Measurements from ENCODE around the gene KCNG3. TPM values are rescaled to one million over a fixed set of nuclear protein-coding genes. Genes with fewer than 3 reads are reported as not detected.

Gene KCNG3
- total RNA-seq, 5 donors from 2014 or later (not counting 1 experiment from before 2014, with no cell fraction given), result 0.09 to 0.25 (median 0.15) TPM; not detected in 2

- Histone ChIP-seq H3K27ac (ENCODE audit: low read length) (no peak overlapping the region), H3K36me3 (ENCODE audit: control insufficient read depth in 2 of 2, extremely low read depth in 1 of 2, insufficient read depth in 1 of 2, low read length in 1 of 2) (no peaks in the 10 kb centered on the region), H3K4me1 (ENCODE audit: control insufficient read depth in 1 of 2, extremely low read depth in 1 of 2, insufficient read depth in 2 of 2, low read length in 2 of 2) (no peaks in the 10 kb centered on the region), H3K27me3 (replicated peaks in 1 of 2; ENCODE audit: control insufficient read depth in 2 of 2, extremely low read depth in 1 of 2, insufficient read depth in 2 of 2, low read length in 1 of 2) (peaks cover 0 to 6% of the 10 kb centered on the region in 2 experiments), H3K9me3 (no peaks in the 10 kb centered on the region), H3K4me3 (ENCODE audit: control insufficient read depth in 1 of 2, extremely low read depth in 1 of 2, low read length in 1 of 2) (no peak overlapping the region)
- H3K9me3 Mint-ChIP-seq, result no peaks in the 10 kb centered on the region
- H3K27me3 Mint-ChIP-seq, result peaks cover 0 to 2% of the 10 kb centered on the region in 2 donors
- no peak overlapping the region for H3K4me3 Mint-ChIP-seq
- H3K4me1 Mint-ChIP-seq, result no peaks in the 10 kb centered on the region
- DNase-seq, result no peak
- WGBS (ENCODE audit: insufficient coverage), result 100% methylated on average over 1 of the region's 2 CpGs
- ChIA-PET POLR2A (interaction anchor here in 1 of 2 donors (0.6 kb wide), 1 partner anchor 12 kb away, joined by 8 read pairs; no protein-coding TSS in a partner anchor), CTCF (interaction anchor here (0.6 to 0.7 kb wide), 4 partner anchors 12 to 123 kb away, joined by 3 read pairs; no protein-coding TSS in a partner anchor)
- H3K27ac Mint-ChIP-seq, result no peak overlapping the region
- ATAC-seq (replicated peaks in 1 of 4), result no peak
- H3K36me3 Mint-ChIP-seq, result no peaks in the 10 kb centered on the region
Observed at GRCh38 chr2:42503291-42503690, 9.5 kb upstream of the KCNG3 start.

- Histone ChIP-seq H3K9me3 (no peaks in the 10 kb centered on the region), H3K4me1 (ENCODE audit: control insufficient read depth in 1 of 2, extremely low read depth in 1 of 2, insufficient read depth in 2 of 2, low read length in 2 of 2) (peaks cover 8 to 11% of the 10 kb centered on the region in 2 experiments), H3K4me3 (ENCODE audit: control insufficient read depth in 1 of 2, extremely low read depth in 1 of 2, low read length in 1 of 2) (no peak overlapping the region), H3K27ac (ENCODE audit: low read length) (no peak overlapping the region), H3K36me3 (ENCODE audit: control insufficient read depth in 2 of 2, extremely low read depth in 1 of 2, insufficient read depth in 1 of 2, low read length in 1 of 2) (no peaks in the 10 kb centered on the region), H3K27me3 (replicated peaks in 1 of 2; ENCODE audit: control insufficient read depth in 2 of 2, extremely low read depth in 1 of 2, insufficient read depth in 2 of 2, low read length in 1 of 2) (peaks cover 0 to 8% of the 10 kb centered on the region in 2 experiments)
- Mint-ChIP-seq H3K27me3 (peaks cover 3 to 8% of the 10 kb centered on the region in 2 donors), H3K9me3 (no peaks in the 10 kb centered on the region), H3K36me3 (no peaks in the 10 kb centered on the region), H3K4me1 (peaks cover 6 to 8% (median 7%) of the 10 kb centered on the region in 3 donors), H3K27ac (no peak overlapping the region), H3K4me3 (no peak overlapping the region)
- CTCF ChIA-PET, result interaction anchor here (0.7 to 1.7 kb wide), 4 partner anchors 9 to 165 kb away, joined by 3 to 9 read pairs (median 4); no protein-coding TSS in a partner anchor
- ATAC-seq (replicated peaks in 1 of 4) (no peak), DNase-seq (no peak)
- POLR2A ChIA-PET, result interaction anchor here in 1 of 2 donors (0.7 kb wide), 1 partner anchor 730 kb away, joined by 3 read pairs; no protein-coding TSS in a partner anchor
- no CpG with 5 or more reads among the region's 3 CpGs for WGBS (ENCODE audit: insufficient coverage)
Observed at GRCh38 chr2:42498497-42498896, 4.7 kb upstream of the KCNG3 start.

- 89% methylated on average over 3 of the region's 6 CpGs for WGBS (ENCODE audit: insufficient coverage)
- H3K36me3 ChIP-seq (ENCODE audit: control insufficient read depth in 2 of 2, extremely low read depth in 1 of 2, insufficient read depth in 1 of 2, low read length in 1 of 2), result no peaks in the 10 kb centered on the region
- Mint-ChIP-seq H3K27ac (no peak overlapping the region), H3K9me3 (no peaks in the 10 kb centered on the region), H3K27me3 (peaks cover 3 to 18% of the 10 kb centered on the region in 2 donors), H3K36me3 (no peaks in the 10 kb centered on the region), H3K4me3 (no peak overlapping the region), H3K4me1 (peaks cover 8 to 11% (median 8%) of the 10 kb centered on the region in 3 donors)
- H3K4me3 ChIP-seq (ENCODE audit: control insufficient read depth in 1 of 2, extremely low read depth in 1 of 2, low read length in 1 of 2), result no peak overlapping the region
- no peaks in the 10 kb centered on the region for H3K9me3 ChIP-seq
- CTCF ChIA-PET, result interaction anchor here in 1 of 2 donors (0.5 to 0.9 kb wide), 2 partner anchors 163 to 168 kb away, joined by 3 to 5 read pairs; no protein-coding TSS in a partner anchor
- no peak for ATAC-seq (replicated peaks in 1 of 4)
- peaks cover 12 to 17% of the 10 kb centered on the region in 2 experiments for H3K4me1 ChIP-seq (ENCODE audit: control insufficient read depth in 1 of 2, extremely low read depth in 1 of 2, insufficient read depth in 2 of 2, low read length in 2 of 2)
- H3K27ac ChIP-seq (ENCODE audit: low read length), result no peak overlapping the region
- POLR2A ChIA-PET, result no interaction called here
- peaks cover 0 to 17% of the 10 kb centered on the region in 2 experiments for H3K27me3 ChIP-seq (replicated peaks in 1 of 2; ENCODE audit: control insufficient read depth in 2 of 2, extremely low read depth in 1 of 2, insufficient read depth in 2 of 2, low read length in 1 of 2)
- no peak for DNase-seq
Observed at GRCh38 chr2:42495611-42496010, 1.8 kb upstream of the KCNG3 start.

GRCh38 chr2:42495234-42495581 is 1.4 kb upstream of the KCNG3 start:
- Histone ChIP-seq H3K36me3 (ENCODE audit: control insufficient read depth in 2 of 2, extremely low read depth in 1 of 2, insufficient read depth in 1 of 2, low read length in 1 of 2) (no peaks in the 10 kb centered on the region), H3K4me1 (ENCODE audit: control insufficient read depth in 1 of 2, extremely low read depth in 1 of 2, insufficient read depth in 2 of 2, low read length in 2 of 2) (peaks cover 12 to 17% of the 10 kb centered on the region in 2 experiments), H3K4me3 (ENCODE audit: control insufficient read depth in 1 of 2, extremely low read depth in 1 of 2, low read length in 1 of 2) (peak overlapping the region; percentile 50 to 87), H3K27ac (ENCODE audit: low read length) (no peak overlapping the region), H3K27me3 (replicated peaks in 1 of 2; ENCODE audit: control insufficient read depth in 2 of 2, extremely low read depth in 1 of 2, insufficient read depth in 2 of 2, low read length in 1 of 2) (peaks cover 0 to 17% of the 10 kb centered on the region in 2 experiments), H3K9me3 (no peaks in the 10 kb centered on the region)
- no peaks in the 10 kb centered on the region for H3K9me3 Mint-ChIP-seq
- peaks cover 8 to 11% (median 8%) of the 10 kb centered on the region in 3 donors for H3K4me1 Mint-ChIP-seq
- ChIA-PET POLR2A (no interaction called here), CTCF (interaction anchor here in 1 of 2 donors (0.9 kb wide), 1 partner anchor 168 kb away, joined by 5 read pairs; no protein-coding TSS in a partner anchor)
- no peak overlapping the region for H3K27ac Mint-ChIP-seq
- no peaks in the 10 kb centered on the region for H3K36me3 Mint-ChIP-seq
- H3K27me3 Mint-ChIP-seq, result peaks cover 3 to 18% of the 10 kb centered on the region in 2 donors
- DNase-seq, result peak in 1 of 35 experiments; percentile 9
- no peak for ATAC-seq (replicated peaks in 1 of 4)
- no CpG with 5 or more reads among the region's 1 CpG for WGBS (ENCODE audit: insufficient coverage)
- peak overlapping the region; percentile 90 to 93 (median 90) for H3K4me3 Mint-ChIP-seq

GRCh38 chr2:42494355-42495233 is 812 bp upstream of the KCNG3 start:
- DNase-seq, result peak; percentile 34 to 83 (median 63)
- Mint-ChIP-seq H3K4me3 (peak overlapping the region; percentile 90 to 93 (median 90)), H3K9me3 (no peaks in the 10 kb centered on the region), H3K27ac (peak overlapping the region; percentile 78 to 82), H3K4me1 (peaks cover 8 to 11% (median 8%) of the 10 kb centered on the region in 3 donors), H3K36me3 (no peaks in the 10 kb centered on the region), H3K27me3 (peaks cover 6 to 18% of the 10 kb centered on the region in 2 donors)
- CTCF ChIA-PET, result interaction anchor here (0.9 to 1.4 kb wide), 2 partner anchors 169 kb away, joined by 5 to 6 read pairs; no protein-coding TSS in a partner anchor
- POLR2A ChIA-PET, result no interaction called here
- no peaks in the 10 kb centered on the region for H3K36me3 ChIP-seq (ENCODE audit: control insufficient read depth in 2 of 2, extremely low read depth in 1 of 2, insufficient read depth in 1 of 2, low read length in 1 of 2)
- peaks cover 12 to 17% of the 10 kb centered on the region in 2 experiments for H3K4me1 ChIP-seq (ENCODE audit: control insufficient read depth in 1 of 2, extremely low read depth in 1 of 2, insufficient read depth in 2 of 2, low read length in 2 of 2)
- ATAC-seq (replicated peaks in 1 of 4), result peak; percentile 53 to 59 (median 54)
- H3K27me3 ChIP-seq (replicated peaks in 1 of 2; ENCODE audit: control insufficient read depth in 2 of 2, extremely low read depth in 1 of 2, insufficient read depth in 2 of 2, low read length in 1 of 2), result peaks cover 0 to 17% of the 10 kb centered on the region in 2 experiments
- no peaks in the 10 kb centered on the region for H3K9me3 ChIP-seq
- WGBS (ENCODE audit: insufficient coverage), result under 1% methylated on average over 45 of the region's 65 CpGs
- H3K4me3 ChIP-seq (ENCODE audit: control insufficient read depth in 1 of 2, extremely low read depth in 1 of 2, low read length in 1 of 2), result peak overlapping the region; percentile 50 to 87
- no peak overlapping the region for H3K27ac ChIP-seq (ENCODE audit: low read length)

Measured in T-cell (primary cell).